NCI-H2227 treated with DMSO at 0.1 percent for 48 hours (cell line): ENCODE measurements around the gene DTD1.

Experiments used
- DNase-seq: peaks from one replicate; lab custom pipeline; 2025; lab: John Stamatoyannopoulos, UW

DTD1 gene

GRCh38 chr20:18702736-18703135 lies 114.9 kb downstream of the DTD1 start:
- DNase-seq: no peak

GRCh38 chr20:18705490-18705889 lies 117.6 kb downstream of the DTD1 start:
- no peak for DNase-seq

- DNase-seq: no peak
Observed at GRCh38 chr20:18705910-18706309, 118.1 kb downstream of the DTD1 start.

DNA sequence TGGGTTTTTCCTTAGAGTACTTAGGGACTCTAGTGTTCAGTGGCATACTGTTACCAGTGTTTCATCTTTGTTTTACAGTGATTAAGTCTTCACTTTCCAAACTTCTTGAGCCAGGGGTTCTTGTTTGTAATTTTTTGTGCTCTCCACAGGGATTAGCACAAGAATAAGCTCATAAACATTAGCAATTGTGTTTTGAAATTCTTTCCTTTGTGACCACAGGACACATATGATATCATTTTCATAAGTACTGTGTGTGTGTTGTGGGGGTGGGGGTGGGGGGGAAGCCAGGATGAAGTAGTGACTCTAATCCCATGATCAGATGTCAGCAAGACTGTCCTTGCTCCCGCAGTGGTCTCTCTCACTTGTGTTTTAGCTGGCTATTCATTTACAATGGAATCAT lies 124.3 kb downstream of the DTD1 start:
- DNase-seq: no peak

GRCh38 chr20:18712882-18713281 lies 125.0 kb downstream of the DTD1 start:
- DNase-seq: no peak

- DNase-seq: no peak
Observed at GRCh38 chr20:18715564-18715963, 127.7 kb downstream of the DTD1 start.

GRCh38 chr20:18717062-18717461 lies 129.2 kb downstream of the DTD1 start:
- DNase-seq: peak; percentile 3

DNA sequence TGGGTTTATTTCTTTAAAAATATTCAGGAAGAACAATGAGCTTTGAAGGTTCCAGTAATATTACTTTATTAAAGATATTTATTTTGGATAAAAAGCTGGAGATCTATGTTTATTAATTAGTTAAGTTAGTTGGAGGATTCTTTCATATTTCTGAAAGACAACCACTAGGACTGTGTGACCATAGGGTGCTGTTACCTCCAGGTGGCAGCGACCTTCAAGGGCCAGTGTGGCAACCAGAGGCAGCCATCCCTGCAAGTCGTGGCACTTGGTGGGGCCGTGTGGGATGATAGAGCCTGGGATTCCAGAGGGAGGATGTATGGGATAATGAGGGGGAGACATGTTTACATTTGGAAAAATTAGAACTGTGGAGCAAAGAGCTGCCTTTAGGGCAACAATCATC lies 130.3 kb downstream of the DTD1 start:
- DNase-seq: no peak

- no peak for DNase-seq
Observed at GRCh38 chr20:18719426-18719825, 131.6 kb downstream of the DTD1 start.

DNA sequence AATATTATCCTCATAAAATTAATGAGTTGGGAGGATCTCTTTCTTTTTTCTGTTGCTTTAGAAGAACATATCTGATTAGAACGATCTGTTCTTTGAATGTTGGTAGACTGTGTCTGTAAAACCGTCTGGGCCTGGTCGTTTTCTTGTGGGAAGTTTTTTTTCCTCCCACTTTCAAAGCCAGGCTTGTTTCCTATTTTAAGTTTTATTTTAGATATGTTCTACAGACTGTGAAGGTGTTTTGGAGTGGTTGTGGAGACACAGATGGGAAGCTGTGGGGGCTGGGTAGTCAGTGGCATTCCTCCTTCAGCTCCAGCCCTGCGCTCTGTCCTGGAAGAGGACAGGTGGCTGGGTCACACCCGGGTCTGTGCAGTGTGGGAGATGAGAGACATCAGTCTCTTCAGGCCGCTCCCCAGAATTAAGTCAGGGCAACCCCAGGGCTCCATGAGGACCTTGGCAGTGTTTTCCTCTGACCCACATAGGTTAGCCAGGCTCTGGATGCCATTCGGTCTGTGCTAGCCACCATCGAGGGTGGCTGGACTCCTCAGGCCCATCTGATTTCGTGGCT lies 133.8 kb downstream of the DTD1 start:
- no peak for DNase-seq

- DNase-seq: no peak
Observed at GRCh38 chr20:18722371-18722770, 134.5 kb downstream of the DTD1 start.

- DNase-seq: no peak
Observed at GRCh38 chr20:18724077-18724476, 136.2 kb downstream of the DTD1 start.

DNA sequence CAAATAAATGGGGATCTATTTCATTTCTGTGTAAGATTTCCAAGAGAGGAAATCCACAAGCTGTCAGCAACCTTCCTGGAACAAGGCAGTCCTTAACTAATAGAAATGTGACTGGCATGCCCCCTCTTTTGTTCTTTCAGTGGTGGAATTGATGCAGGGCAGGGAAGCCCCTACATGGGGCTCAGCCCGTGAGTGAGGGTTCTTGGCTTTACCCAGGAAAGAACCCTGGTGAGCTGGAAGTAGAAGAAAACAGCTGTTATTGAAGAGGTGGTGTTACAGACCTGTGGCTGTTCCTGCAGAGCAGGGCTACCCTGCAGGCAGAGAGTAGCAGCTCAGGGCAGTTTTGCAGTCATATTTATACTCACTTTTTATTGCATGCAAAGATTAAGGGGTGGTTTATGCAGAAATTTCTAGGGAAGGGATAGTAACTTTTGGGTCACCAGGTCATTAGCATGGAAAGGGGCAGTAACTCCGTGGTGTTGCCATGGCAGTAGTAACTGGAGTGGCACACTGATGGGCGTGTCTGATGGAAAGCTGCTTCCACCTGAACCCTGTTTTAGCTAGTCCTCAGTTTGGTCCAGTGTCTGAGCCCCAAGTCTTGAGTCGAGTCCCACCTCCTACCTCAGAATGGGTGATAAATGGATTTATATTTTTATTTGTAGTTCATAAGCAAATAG lies 137.1 kb downstream of the DTD1 start:
- DNase-seq: no peak

DNA sequence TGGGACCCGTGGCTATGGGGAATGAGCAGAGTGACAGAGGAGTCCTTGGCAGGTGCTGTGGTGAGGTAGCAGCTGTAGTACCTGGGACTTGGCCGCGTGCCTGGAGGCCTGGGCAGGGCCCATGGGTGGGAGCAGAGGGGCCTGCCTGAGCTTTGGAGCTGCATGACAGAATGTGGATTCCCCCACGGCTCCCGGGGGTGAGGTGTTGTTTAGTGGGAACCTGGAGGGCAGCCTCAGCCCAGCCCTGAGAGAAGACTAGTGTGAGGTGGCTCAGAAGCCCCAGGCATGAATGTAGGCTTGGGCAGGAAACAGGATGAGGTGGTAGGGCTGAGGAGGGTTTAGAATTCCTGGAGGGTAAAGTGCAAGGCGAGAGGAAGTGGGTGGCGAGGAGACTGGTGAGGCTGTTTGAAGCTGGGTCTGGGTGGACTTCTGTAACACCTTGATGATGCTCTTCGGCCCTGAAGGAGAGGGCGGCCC lies 139.2 kb downstream of the DTD1 start:
- no peak for DNase-seq

DNA sequence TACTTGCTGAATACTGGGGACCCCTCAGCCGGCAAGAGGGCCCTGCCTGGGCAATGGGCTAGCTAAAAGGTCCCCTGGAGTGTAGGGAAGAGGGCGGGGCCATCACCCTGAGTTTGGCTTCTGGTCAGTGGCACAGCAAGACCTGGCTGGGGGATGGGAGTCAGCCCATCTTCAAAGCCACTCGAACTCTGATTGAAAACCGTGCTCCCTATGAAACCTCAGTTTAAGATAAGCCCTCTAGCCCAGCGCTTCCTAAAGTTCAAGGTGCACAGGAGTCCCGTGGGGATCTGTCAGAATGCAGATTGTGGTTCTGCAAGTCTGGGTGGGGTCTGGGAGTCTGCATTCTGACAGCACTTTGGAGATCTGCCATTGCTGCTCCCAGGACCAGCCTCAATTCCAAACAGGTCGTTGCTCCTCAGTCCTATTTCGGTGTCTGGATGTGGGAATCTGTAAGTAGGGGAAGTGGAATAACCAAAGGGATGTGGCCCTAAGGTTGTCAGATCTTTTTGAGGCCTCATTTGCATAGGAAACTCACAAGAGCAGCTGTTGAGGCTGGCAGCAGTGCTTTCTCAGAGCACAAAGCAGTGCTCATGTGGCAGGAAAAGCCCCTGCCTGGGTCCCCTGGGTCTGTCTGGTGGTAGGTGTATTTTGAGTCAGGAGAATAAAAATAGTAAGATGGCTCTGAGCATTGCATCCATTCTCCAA lies 140.5 kb downstream of the DTD1 start:
- DNase-seq: no peak

- no peak for DNase-seq
Observed at GRCh38 chr20:18728870-18729224, 141.0 kb downstream of the DTD1 start.

- no peak for DNase-seq
Observed at GRCh38 chr20:18729231-18729825, 141.5 kb downstream of the DTD1 start.

- no peak for DNase-seq
Observed at GRCh38 chr20:18731940-18732339, 144.1 kb downstream of the DTD1 start.

DNA sequence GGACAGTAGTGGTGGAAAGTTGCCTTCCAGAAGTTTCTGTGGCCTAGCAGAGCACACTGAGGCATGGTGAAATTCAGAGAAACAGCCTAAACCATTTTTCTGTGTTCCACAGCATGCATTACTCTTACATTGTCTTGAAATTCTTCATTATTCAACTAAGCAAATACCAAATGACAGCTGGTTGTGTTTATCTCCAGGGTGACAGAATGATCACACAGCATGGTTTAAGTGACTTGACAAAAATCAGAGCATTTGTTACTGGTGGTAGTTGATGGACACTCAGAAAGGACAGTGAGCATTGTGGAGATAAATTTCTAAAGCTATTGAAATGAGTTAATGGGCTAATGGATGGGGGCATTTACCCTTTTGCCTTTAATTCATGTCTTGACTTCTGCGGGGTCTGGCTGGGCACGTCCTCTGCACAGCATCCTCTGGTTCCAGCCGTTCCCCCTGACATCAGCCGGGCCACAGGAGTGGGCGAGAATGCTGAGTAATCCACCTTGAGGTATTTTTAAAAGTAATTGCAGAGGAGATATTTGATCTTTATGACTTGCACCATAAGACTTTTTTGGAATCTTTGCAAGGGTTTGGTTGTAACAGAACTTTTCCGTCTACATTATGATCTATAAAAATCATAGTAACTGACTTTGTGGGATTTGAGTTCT lies 146.8 kb downstream of the DTD1 start:
- no peak for DNase-seq

- DNase-seq: no peak
Observed at GRCh38 chr20:18737140-18737539, 149.3 kb downstream of the DTD1 start.

GRCh38 chr20:18738055-18738454 lies 150.2 kb downstream of the DTD1 start:
- DNase-seq: no peak

- DNase-seq: no peak
Observed at GRCh38 chr20:18738888-18739287, 151.0 kb downstream of the DTD1 start.
